Smooth muscle cell (in vitro differentiated cells): ENCODE measurements around the gene TTC21A. TPM values are rescaled to one million over a fixed set of nuclear protein-coding genes. Genes with fewer than 3 reads are reported as not detected.

Source experiments
- DNase-seq: peaks from one replicate; lab custom pipeline; 2025; ENCODE audit not compliant: unreplicated experiment; lab: John Stamatoyannopoulos, UW
- H2AFZ ChIP-seq: fragments of 200-600 bp; sonication (generic); 2 replicates; pipeline ENCODE4 v1.6.0; 2016; ENCODE audit warnings: antibody characterized with exemption, low read depth, mild to moderate bottlenecking
- H3F3A ChIP-seq: fragments of 200-600 bp; sonication (generic); 2 replicates; pipeline ENCODE4 v1.6.0; 2017; ENCODE audit warnings: antibody characterized with exemption, low read depth
- H3K27ac ChIP-seq: fragments of 200-600 bp; sonication (generic); 2 replicates; pipeline ENCODE4 v1.5.1; 2016; ENCODE audit warnings: low read depth, mild to moderate bottlenecking
- H3K27me3 ChIP-seq: fragments of 200-600 bp; sonication (generic); 2 replicates; pipeline ENCODE4 v1.6.1; 2016; ENCODE audit warnings: low read depth, mild to moderate bottlenecking
- H3K36me3 ChIP-seq: fragments of 200-600 bp; sonication (generic); 2 replicates; pipeline ENCODE4 v1.5.1; 2016; ENCODE audit warnings: low read depth
- H3K4me1 ChIP-seq: fragments of 200-600 bp; sonication (generic); 2 replicates; pipeline ENCODE4 v1.5.1; 2016; ENCODE audit warnings: low read depth
- H3K4me2 ChIP-seq: fragments of 200-600 bp; sonication (generic); 2 replicates; pipeline ENCODE4 v1.6.0; 2016; ENCODE audit warnings: mild to moderate bottlenecking
- H3K4me3 ChIP-seq: fragments of 200-600 bp; sonication (generic); 2 replicates; pipeline ENCODE4 v1.5.1; 2016; ENCODE audit warnings: mild to moderate bottlenecking
- H3K79me2 ChIP-seq: fragments of 200-600 bp; sonication (generic); 2 replicates; pipeline ENCODE4 v1.6.0; 2016; ENCODE audit warnings: low read depth, mild to moderate bottlenecking
- H3K9ac ChIP-seq: fragments of 200-600 bp; sonication (generic); 2 replicates; pipeline ENCODE4 v1.6.0; 2016; ENCODE audit warnings: low read depth
- H3K9me3 ChIP-seq: fragments of 200-600 bp; sonication (generic); replicated peaks from 2 replicates; pipeline ENCODE4 v1.5.1; 2016; ENCODE audit warnings: low read depth
- H4K20me1 ChIP-seq: fragments of 200-600 bp; sonication (generic); 2 replicates; pipeline ENCODE4 v1.6.0; 2016; ENCODE audit warnings: low read depth
- CTCF ChIP-seq: fragments of 200-600 bp; sonication (generic); IDR thresholded peaks from 2 replicates; pipeline ENCODE4 v1.5.1; 2017; ENCODE audit warnings: borderline replicate concordance, mild to moderate bottlenecking, antibody characterized with exemption; ENCODE audit not compliant: insufficient read depth, poor library complexity, severe bottlenecking
- WGBS: methylation state at CpG from one replicate; pipeline ENCODE4 v1.1.7; 2016; ENCODE audit warnings: low lambda C conversion rate; 5-methylcytosine and 5-hydroxymethylcytosine counted together
- polyA plus RNA-seq: library from polyadenylated mRNA; unstranded; fragments of >200 nt; fragmentation: Nextera tagmentation; extraction: Ambion mirVana; gene quantifications from 2 replicates; pipeline ENCODE4 v1.2.1, GENCODE V29; 2016
- total RNA-seq: library from RNA; depleted of rRNA; stranded (reverse); fragments of >200 nt; gene quantifications from 2 replicates; pipeline ENCODE4 v1.2.3, GENCODE V29; 2014

Gene TTC21A
- total and polyA plus RNA-seq, 2 experiments from 2014 or later: 2.3 to 10.6 TPM

GRCh38 chr3:39184081-39184967 is 76.8 kb downstream of the TTC21A start:
- H3K27me3 ChIP-seq: no peaks in the 10 kb centered on the region
- no peaks in the 10 kb centered on the region for H3K9me3 ChIP-seq
- no peak for DNase-seq
- H2AFZ ChIP-seq: no peak overlapping the region
- no peak overlapping the region for H3K9ac ChIP-seq
- no peak overlapping the region for H3K27ac ChIP-seq
- H3K4me3 ChIP-seq: no peak overlapping the region
- no peak overlapping the region for H3K4me2 ChIP-seq
- 92% methylated on average over 12 of the region's 12 CpGs for WGBS
- peaks cover 26% of the 10 kb centered on the region for H3F3A ChIP-seq
- no peaks in the 10 kb centered on the region for H3K79me2 ChIP-seq
- peaks cover 8% of the 10 kb centered on the region for H3K4me1 ChIP-seq
- no peaks in the 10 kb centered on the region for H4K20me1 ChIP-seq
- no peaks in the 10 kb centered on the region for H3K36me3 ChIP-seq
- no peak for TF ChIP-seq CTCF

- no peak for DNase-seq
- 96% methylated on average over 4 of the region's 4 CpGs for WGBS
- no peaks in the 10 kb centered on the region for H4K20me1 ChIP-seq
- no peak for TF ChIP-seq CTCF
- peaks cover 6% of the 10 kb centered on the region for H3K4me1 ChIP-seq
- H3K27me3 ChIP-seq: no peaks in the 10 kb centered on the region
- no peak overlapping the region for H3K9ac ChIP-seq
- no peak overlapping the region for H3K27ac ChIP-seq
- no peak overlapping the region for H3K4me2 ChIP-seq
- no peaks in the 10 kb centered on the region for H3K79me2 ChIP-seq
- H3K9me3 ChIP-seq: no peaks in the 10 kb centered on the region
- H3K36me3 ChIP-seq: no peaks in the 10 kb centered on the region
- H2AFZ ChIP-seq: no peak overlapping the region
- H3F3A ChIP-seq: peaks cover 20% of the 10 kb centered on the region
- H3K4me3 ChIP-seq: no peak overlapping the region
Measured at GRCh38 chr3:39184968-39185285, 77.4 kb downstream of the TTC21A start.

GRCh38 chr3:39185326-39185958 is 78.0 kb downstream of the TTC21A start:
- WGBS: 96% methylated on average over 9 of the region's 9 CpGs
- Histone ChIP-seq H3K36me3 (no peaks in the 10 kb centered on the region), H3K9me3 (no peaks in the 10 kb centered on the region), H3K4me3 (no peak overlapping the region), H3K79me2 (no peaks in the 10 kb centered on the region), H3K9ac (no peak overlapping the region), H3K4me2 (no peak overlapping the region), H3K27me3 (no peaks in the 10 kb centered on the region), H3K4me1 (peaks cover 1% of the 10 kb centered on the region), H2AFZ (no peak overlapping the region), H3K27ac (no peak overlapping the region), H3F3A (peaks cover 17% of the 10 kb centered on the region), H4K20me1 (no peaks in the 10 kb centered on the region)
- no peak for TF ChIP-seq CTCF
- no peak for DNase-seq
